DLD1 (cell line): ENCODE measurements around the gene LUM.

Source experiments
- in situ Hi-C: cut with HindIII; loops from 2 replicates; pipeline ENCODE4 v1.10.0; 2017; ENCODE audit warnings: low sequenced_read_pairs

The LUM gene, protein sequence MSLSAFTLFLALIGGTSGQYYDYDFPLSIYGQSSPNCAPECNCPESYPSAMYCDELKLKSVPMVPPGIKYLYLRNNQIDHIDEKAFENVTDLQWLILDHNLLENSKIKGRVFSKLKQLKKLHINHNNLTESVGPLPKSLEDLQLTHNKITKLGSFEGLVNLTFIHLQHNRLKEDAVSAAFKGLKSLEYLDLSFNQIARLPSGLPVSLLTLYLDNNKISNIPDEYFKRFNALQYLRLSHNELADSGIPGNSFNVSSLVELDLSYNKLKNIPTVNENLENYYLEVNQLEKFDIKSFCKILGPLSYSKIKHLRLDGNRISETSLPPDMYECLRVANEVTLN

DNA sequence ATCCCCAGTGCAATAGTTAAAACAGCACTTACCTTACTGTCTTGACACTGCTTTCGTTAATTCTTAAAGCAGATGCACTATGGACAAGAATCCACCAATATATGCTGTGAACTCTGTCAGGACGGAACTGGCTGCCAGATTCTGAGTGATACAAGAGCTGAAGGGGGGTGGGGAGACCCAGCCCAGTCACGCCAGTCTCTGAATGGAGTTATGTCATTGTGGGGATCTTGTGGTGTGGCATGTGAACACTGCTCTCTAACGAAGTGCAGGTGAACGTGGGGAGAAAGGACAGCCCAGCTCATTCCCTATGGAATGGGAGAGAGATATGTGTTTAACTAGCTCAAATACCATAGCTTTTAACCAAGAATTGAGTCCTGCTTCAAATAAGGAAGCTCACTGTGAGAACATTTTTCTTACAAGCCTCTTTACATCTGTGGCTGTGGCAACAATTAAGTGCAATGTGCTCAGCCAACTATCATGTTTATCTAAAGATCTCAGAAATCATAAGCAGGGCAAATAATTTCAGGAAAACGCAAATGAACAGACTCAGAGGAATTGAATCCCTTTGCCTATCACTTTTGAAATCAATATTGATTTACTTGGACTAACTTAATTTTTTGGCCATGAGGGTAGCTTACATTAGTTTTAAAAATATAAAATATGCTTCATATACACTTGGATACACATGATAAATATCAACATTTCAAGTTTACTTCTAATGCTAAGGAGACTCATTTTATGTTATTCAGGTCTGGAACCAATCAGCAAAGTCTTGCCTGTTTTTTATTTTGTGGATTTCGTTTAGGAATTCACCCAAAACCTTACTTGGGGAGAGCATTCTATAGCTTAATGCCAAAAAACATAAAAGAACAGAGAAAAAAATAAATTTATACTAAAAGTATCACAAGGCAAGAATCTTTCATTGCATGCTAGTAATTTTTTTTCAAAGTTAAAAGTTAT lies at the start of gene LUM:
TSS of gene LUM (minus strand) at position 129 of the 960 bp plus-strand sequence. CDS start 2,515 bp downstream, outside the sequence.
- in situ Hi-C loops = no loop called here

DNA sequence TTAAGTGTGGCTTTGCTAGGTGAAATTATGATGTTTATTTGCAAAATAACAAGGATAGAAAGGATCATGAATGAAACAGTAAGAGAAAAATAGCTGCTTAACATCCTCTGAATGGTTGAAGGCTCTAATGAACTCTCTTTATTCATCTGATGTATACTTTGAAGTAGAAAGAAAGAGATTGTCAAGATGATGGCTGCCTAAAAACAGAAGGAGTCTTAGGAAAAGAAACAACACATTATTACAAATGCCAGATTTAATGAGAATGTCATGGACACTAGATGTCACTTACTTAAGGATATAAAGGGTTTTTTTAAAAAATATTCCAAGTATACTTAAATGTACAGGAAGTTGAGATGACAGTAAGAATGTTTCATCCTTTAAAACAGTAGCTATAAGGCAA lies 49.7 kb upstream of the LUM start:
- in situ Hi-C loops = no loop called here

DNA sequence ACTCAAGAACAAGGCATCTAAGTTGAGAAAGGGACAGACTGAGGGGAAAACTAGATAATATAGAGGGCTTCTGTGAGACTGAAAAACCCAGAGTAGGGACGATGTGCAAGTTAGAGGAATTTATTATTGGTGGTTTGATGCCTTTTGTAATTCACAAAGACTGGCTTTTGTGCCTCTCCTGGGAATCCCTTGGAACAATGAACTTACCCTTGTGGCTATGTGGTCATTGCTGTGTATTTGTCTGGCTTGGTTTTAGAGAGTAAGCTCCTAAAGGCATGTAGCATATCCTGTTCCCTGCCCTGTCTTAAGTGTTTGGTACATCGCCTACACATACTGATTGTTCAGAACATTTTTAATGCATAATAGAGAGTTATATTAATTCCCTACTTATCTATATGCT lies 44.7 kb upstream of the LUM start:
- in situ Hi-C loops = no loop called here

DNA sequence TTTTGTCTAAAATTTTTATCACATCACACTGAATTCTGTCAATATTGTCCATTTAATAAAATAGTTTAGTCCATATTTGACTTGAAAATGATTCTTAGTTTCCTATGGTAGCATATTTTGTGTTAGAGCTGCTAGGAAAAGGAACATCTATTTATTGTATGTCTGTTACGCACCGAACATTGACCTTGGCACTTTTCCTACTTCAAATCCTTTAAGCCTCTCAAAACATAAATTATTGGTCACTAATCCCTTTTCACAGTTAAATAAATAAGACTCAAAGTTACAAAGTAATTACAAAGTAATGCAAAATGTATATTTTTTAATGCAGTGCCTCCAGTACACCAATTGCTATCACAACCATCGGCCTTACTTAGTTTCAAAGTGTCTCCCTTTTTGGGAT lies 42.8 kb upstream of the LUM start:
- in situ Hi-C loops = no loop called here

DNA sequence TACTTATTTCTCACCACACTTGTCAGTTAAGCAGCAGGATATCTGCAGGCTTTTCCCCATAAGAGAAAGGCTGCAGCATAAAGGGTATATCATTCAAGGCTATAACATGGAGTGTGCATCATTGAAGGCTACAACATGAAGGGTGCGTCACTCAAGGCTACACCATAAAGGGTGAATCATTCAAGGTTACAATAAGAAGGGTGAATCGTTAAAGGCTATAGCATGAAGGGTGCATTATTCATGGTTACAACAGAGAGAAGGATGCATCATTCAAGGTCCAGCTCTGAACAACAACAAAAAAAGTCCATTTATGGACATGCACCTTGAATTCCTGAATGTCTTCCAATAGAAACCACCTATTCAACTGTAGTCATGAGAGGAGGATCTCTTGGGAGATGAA lies 32.8 kb upstream of the LUM start:
- in situ Hi-C loops = no loop called here

DNA sequence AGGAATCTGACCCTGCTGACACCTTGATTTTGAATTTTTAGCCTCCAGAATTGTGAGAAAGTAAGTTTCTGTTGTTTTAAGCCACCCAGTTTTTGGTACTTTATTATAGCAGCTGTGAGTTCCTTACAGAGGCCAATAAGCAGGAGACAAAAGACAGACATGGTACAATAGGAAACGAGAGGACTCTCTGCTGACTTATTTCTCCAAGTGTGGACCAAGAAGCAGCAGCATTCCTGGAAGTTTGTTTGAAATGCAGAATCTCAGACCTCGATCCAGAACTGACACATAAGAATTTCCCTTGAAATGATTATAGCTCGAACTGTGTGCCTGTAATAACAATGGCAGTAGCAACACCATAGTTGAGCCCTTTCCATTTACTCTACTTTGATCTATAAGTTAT lies 31.9 kb upstream of the LUM start:
- in situ Hi-C loops = no loop called here

DNA sequence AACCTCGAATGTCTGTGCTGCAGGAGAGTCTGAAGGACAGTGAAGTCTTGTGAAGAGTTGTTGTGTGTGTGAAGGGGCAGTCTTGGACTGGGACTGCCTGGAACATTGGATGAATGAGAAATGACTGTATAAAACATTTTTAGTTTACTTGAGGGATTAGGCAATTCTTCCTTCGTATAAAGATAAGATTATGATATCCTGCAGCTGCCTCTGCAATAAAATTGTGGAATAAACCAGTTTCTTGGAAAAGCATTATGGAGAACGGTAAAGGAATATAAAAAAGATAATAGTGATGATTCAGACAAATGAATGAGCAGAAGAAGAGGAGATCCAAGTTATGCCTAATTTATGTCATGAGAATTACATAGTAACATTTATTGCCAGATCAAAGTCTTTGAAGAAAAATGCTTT lies 30.9 kb upstream of the LUM start:
- in situ Hi-C loops = no loop called here

DNA sequence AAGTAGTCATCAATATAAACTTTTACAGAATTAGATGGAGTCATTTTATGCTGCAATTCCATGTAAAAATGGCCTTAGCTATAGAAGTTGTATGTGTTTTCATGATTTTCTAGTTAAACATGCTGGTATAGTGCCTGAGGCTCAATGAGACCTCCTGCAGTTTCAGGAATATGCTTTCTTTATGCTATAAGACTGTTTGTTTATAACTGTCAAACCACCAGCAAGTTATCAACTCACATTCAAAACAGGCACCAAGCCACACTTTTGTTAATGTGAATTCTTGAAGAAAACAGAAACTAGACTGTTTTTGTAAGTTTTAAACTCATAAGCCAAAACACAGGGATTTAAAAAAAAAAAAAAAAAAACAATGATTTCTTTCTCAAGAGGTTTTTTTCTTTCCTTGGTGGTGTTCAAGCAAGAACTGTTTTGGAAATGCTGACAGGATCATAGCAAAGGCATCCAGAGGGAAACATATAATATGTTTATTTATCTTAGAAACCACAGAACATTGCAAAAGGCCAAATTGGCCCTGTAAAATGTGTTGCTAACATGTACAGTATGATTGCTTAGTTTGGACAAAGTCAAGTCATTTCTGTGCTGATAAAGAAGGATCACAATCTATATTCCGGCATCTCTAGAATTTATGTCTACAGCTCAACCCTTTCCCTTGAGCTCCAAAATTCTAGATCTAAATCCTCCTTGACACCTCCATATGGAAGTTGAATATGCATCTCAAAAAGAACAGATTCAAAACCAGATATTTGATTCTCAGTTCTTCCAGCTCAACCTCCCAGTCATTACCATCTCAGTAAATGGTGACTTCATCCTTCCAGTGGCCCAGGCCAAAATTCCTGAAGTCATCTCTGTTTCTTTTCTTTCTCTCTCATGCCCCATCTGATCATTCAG lies 29.0 kb upstream of the LUM start:
- in situ Hi-C loops = no loop called here

DNA sequence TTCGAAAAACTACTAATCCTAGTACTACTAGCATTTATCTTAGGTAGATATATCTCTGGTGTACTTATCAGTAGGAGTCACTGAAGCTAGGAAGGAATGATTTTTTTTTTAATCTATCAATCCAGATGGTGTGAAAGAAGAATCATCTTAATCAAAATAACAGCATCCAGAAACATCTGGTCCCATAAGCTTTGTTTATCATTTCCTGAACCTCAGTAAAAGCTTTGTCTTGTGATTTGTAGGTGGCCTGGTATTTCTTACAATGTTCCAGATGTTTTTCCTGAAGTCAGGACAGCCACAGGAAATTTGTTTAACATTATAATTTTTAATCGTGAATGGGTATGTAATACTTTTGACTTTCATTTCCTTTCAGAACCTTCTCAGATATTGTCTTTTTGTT lies 28.0 kb upstream of the LUM start:
- in situ Hi-C loops = no loop called here

DNA sequence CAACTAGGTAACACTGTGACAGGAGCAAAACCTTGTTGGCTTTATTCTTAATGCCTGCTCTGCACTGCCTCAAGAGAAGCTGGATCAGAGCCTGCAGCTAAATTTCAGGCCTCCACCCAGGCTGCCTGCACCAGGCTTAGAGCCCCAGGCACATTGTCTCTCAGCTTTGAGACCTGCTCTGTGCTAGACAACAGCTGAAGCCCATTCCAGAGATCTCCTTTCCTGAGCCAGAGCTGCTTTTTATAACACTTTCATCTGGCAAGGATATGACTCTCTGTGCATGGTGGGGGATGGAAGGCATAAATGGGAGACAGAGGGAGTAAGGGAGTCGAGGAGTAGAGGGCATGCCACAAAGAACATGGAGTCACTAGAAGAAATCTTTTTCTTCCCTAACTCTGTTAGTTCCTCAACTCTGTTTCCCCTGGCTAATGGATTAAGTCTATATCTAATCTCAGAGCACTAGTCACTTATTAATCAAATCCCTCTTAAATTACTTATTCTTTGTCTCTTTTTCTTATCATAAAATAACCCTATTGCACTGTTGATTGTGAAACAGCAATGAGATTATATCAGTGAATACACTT lies 27.1 kb upstream of the LUM start:
- in situ Hi-C loops = no loop called here

DNA sequence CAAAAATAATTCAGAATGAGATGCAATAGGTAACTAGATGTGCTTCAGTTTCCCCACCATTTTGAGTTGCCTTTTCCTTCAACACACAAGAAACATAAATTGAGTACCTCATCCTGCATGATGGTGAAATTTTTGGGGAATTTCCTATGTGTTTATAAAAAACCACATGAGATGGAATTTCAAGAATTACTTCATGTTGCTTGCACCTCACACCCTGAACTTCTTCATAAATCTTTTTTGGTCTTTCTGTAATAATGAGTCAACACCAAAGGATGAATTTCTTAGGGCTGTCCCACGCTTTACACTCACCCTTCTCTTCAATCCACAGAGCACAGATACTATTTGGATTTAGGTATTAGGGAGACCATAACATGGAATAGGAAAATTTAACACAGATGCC lies 22.6 kb upstream of the LUM start:
- in situ Hi-C loops = no loop called here

DNA sequence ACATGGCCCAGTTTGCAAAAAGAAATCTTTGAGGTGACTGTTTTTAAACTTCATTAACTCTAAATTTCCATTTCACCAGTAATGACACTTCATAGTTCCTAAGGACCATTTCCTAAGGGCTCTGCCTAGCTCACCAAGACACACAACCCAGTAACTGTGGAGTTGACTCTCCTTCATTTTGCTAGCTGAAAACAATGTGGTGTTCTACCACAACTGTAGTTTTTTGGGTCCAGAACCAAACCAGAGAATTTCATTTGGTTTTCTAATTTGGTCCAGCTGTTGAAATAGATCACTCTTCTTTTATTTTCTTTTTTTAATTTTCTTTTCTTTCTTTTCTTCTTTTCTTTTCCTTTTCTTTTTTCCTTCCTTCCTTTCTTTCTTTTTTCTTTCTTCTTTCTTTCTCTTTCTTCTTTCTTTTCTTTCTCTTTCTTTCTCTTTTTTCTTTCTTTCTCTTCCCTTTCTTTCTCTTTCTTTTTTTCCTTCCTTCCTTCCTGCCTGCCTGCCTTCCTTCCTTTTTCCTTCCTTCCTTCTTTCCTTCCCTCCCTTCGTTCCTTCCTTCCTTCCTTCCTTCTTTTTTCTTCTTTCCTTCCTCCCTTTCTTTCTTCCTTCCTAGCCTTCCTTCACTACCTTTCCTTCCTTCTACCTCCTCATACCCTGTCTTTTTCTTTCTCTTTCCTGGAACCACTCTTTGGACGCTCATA lies 18.5 kb upstream of the LUM start:
- in situ Hi-C loops = no loop called here

DNA sequence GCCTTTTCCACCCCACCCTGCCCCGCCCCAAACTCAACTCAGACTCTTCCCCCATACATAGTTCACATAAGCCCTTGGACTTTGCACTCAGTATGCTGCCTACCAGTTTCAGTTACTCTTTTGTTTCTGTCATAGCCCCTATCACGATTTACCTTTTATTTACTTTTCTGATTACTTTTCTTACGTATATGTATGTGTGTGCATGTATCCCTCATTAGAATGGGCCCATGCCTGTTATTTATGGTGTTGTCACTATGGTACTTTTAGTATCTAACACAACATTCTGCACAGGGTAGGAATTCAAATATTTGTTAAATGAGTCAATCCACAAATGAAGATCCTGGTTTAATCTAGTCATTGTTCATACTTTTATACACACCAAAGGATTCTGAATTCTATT lies 16.5 kb upstream of the LUM start:
- in situ Hi-C loops = no loop called here

DNA sequence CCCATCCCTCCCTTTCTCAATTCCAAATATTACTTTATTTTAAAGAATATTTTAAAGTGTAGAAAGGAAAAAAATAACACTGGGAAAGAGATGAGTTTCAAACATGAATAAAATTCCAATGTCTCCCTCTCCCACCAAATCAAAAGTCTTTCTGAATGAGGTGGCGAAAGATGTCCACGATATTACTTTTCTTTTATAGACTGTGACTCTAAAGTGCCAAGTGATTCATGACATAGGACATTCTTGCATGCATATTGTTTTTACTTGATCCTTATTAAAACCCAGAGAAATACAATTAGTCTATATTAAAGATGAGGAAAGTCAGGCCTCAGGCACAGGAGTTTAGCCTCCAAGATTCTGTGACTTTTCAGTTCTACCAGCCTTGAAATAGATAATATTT lies 16.0 kb upstream of the LUM start:
- in situ Hi-C loops = no loop called here

DNA sequence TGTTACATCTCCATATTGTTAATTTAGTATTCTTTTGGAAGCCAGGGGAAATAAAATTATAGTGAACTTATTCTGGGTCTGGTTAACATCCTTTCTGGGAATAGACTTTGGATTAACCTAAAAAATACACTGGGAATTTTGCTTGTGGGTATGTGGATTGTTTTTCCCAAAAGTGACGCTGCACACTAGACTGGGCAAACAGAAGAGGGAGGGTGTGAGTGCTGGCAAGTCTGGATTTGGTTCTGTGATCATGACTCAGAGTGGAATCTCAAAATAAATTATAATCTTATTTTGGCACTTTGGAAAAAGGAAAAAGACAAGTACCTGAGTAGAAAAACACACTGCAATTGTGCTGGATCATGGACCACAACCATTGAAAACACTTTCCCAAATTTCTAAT lies 15.2 kb upstream of the LUM start:
- in situ Hi-C loops = no loop called here

DNA sequence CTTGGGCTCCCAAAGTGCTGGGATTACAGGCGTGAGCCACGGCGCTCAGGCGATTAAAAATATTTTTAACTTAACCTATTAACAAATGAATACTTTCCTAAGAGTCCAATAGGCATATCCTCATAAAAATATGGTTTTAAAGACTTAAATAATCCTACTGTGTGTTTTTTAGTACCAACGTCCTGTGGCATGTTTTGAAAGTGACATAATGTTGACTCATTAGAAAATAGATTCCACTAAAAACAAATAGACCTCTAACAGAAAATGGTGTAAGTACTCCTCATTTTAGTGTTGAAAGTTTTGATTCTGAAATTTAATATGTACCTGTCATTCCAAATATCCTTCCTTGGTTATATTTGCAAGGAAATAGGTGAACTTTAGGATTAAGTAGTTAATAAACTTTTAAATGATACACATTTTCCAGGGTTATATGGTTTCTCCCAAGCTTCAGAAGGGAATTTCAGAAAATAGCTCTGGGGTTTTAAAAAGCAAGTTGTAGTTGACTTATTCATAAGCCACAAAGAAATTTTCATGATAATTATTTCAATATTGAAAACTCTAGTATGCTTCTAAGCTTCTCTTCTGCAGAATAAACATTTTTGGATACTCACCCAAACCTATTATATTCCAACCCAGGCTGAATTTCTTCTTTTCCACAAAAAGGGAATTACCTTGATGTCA lies 12.1 kb upstream of the LUM start:
- in situ Hi-C loops = no loop called here

DNA sequence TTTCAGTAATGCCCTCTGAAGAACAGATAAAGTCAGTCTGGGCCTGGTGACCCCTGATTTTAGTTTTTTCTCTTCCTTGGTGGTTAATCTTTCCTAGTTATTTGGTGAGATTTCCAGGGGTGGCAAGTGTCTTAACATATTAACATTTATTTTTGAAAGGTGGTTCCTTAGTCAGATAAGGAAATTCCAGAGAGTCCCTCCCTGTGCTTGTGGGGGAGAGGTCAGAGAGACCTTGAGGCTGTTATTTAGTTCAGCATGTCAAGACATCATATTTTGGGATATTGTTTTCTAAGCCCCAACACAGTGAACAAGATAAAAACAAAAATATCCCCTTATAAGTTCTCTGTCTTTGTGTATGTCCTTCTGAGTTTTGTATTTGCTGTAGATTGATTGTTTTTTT lies 9.5 kb upstream of the LUM start:
- in situ Hi-C loops = no loop called here

DNA sequence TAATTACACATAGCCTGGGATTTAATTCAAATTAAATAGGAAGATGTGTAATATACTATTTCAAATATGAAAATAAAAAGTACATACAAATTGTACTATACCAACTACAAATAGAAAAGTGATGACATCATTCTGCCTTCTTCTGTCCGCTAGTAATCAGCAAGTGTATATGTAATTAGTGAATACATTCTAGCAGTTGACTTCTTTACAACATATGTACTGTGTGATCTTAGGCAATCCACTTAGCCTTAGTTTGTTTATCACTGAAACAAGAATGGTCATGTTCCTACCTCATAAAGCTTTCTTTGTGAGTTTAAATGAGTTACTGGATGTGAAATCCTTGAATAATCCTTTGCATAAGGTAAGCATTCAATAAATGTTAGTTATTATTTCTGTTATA lies 7.8 kb upstream of the LUM start:
- in situ Hi-C loops = no loop called here

DNA sequence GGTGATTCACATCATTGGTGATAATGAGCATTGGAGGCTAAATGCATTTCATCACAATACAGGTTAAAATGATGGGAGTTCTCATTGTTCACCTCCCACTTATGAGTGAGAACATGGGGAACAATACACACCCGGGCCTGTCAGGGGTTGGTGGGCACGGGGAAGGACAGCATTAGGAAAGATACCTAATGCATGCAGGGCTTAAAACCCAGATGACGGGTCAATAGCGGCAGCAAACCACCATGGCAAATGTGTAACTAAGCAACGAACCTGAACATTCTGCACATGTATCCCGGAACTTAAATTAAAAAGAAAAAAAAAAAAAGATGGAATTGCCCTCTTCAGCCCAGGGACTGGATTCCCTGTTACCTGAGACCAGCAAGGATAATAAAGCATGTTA lies 2.3 kb upstream of the LUM start:
- in situ Hi-C loops = no loop called here
